ENCODE measurements around the gene FAM110A.
"Not testable (repeated sequence)": the region's sequence is repeated elsewhere in the genome, so short reads cannot be mapped to it uniquely, and the experiment has no call there.

FAM110A gene

GRCh38 chr20:843912-844311 lies 10.4 kb downstream of the FAM110A start:
- no peaks in the 10 kb centered on the region for H3K9me3 ChIP-seq (ENCODE audit: control insufficient read depth, insufficient read depth, low read length)
- H3K9ac ChIP-seq (ENCODE audit: low read depth, low read length) = no peak overlapping the region
- peaks cover 21% of the 10 kb centered on the region for H3K4me1 ChIP-seq (ENCODE audit: insufficient read depth, low read length)
- no peaks in the 10 kb centered on the region for H3K36me3 ChIP-seq (ENCODE audit: insufficient read depth, low read length)

DNA sequence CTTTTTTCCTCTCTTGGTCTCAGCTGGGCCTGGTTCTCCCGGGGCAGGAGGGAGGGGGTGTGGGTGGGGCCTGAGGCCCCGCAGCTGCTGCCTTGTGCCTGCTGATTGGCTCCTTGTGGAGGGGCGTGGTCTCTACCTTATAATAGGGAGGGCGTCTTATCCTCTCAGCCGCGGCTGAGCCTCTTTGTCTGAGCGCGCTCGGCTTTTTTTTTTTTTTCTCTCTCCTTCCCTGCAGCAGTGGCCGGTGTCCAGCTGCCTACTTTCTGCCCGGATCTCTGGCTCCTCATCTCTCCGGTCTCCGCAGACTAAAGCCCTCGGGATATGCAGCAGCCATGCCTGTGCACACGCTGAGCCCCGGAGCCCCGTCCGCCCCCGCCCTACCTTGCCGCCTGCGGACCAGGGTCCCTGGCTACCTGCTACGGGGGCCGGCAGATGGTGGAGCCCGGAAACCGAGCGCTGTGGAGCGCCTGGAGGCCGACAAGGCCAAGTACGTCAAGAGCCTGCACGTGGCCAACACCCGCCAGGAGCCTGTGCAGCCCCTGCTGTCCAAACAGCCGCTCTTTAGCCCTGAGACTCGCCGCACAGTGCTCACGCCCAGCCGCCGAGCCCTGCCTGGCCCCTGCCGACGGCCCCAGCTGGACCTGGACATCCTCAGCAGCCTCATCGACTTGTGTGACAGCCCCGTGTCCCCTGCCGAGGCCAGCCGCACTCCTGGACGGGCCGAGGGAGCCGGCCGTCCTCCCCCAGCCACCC lies 11.1 kb downstream of the FAM110A start:
- peak overlapping the region; percentile 61; the same call in 1 of the 2 replicates for H3K9ac ChIP-seq (ENCODE audit: low read depth, low read length)
- H3K36me3 ChIP-seq (ENCODE audit: insufficient read depth, low read length) = no peaks in the 10 kb centered on the region
- H3K9me3 ChIP-seq (ENCODE audit: control insufficient read depth, insufficient read depth, low read length) = no peaks in the 10 kb centered on the region
- peaks cover 21% of the 10 kb centered on the region for H3K4me1 ChIP-seq (ENCODE audit: insufficient read depth, low read length)

- Histone ChIP-seq H3K4me1 (ENCODE audit: insufficient read depth, low read length) (peaks cover 21% of the 10 kb centered on the region), H3K9ac (ENCODE audit: low read depth, low read length) (peak overlapping the region; percentile 61; the same call in 1 of the 2 replicates), H3K9me3 (ENCODE audit: control insufficient read depth, insufficient read depth, low read length) (no peaks in the 10 kb centered on the region; the same call in 1 of the 2 replicates), H3K36me3 (ENCODE audit: insufficient read depth, low read length) (no peaks in the 10 kb centered on the region)
These were observed 11.8 kb downstream of the FAM110A start for GRCh38 chr20:845226-845868.

DNA sequence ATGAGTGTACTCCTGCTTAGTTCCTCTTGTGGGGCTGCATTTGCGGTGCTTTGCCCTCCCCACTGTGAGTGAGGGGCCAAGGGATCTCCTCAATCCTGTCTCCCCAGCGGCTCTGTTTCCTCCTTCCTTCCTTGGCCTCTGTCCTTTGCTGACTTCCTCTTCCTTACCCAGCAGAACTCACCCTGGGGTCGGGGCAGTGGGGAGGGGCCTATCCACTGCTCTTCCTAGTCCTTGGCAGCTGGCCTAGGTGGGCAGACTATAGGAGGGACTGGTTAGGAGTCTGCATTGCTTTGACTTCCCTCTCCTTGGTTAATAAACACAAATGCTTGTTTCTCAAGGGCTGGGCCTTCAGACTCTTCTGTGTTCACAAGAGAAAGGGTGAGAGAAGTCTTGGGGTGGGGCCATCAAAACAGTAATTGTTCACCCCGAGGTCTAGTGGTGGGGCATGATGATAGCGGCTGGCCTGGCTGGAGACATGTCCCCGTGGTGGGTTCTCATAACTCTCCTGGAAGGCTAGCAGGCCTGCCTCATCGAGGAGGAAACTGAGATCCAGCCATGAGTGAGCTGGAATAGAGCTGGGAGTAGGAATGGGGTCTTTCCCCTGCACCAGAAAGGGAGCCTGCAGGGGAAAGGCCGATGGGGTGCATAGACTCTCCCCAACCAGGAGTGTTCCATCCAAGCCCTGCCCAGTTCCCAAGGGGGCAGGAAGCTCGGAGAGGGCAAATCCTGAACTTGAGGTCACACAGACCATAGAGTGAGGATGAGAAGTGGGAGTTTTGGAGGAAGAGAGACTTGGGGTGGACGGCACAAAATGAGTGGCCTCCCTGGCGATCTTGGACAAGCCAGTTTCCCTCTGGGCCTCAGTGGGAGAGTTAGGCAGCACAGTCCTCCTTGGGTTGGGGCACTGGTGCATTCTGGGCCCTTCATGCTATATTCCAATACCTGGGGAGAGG lies 12.7 kb downstream of the FAM110A start:
- H3K9me3 ChIP-seq (ENCODE audit: control insufficient read depth, insufficient read depth, low read length) = no peaks in the 10 kb centered on the region; the same call in 1 of the 2 replicates
- H3K36me3 ChIP-seq (ENCODE audit: insufficient read depth, low read length) = no peaks in the 10 kb centered on the region
- H3K4me1 ChIP-seq (ENCODE audit: insufficient read depth, low read length) = peaks cover 21% of the 10 kb centered on the region
- peak overlapping the region; percentile 61 for H3K9ac ChIP-seq (ENCODE audit: low read depth, low read length)

DNA sequence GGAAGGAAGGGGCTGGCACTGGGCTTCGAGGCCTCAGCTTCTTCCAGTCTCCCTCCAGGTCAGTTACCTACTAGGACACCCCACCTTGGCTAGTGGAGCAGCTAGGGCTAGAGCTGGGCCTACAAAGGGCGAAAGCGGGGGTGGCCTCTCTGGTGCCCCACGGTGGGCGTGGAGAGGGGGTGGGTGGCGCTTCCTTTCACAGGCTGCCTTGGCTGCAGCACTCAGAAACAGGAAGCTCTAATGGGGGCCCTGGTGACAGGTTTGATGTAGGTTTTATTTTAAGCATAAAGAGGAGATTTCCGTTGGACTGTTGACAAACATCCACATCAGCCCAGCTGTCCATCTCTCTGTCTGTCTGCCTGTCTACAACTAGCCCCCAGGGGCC lies 13.4 kb downstream of the FAM110A start:
- Histone ChIP-seq H3K36me3 (ENCODE audit: insufficient read depth, low read length) (no peaks in the 10 kb centered on the region), H3K9ac (ENCODE audit: low read depth, low read length) (no peak overlapping the region), H3K4me1 (ENCODE audit: insufficient read depth, low read length) (peaks cover 21% of the 10 kb centered on the region), H3K9me3 (ENCODE audit: control insufficient read depth, insufficient read depth, low read length) (no peaks in the 10 kb centered on the region; the same call in 1 of the 2 replicates)

DNA sequence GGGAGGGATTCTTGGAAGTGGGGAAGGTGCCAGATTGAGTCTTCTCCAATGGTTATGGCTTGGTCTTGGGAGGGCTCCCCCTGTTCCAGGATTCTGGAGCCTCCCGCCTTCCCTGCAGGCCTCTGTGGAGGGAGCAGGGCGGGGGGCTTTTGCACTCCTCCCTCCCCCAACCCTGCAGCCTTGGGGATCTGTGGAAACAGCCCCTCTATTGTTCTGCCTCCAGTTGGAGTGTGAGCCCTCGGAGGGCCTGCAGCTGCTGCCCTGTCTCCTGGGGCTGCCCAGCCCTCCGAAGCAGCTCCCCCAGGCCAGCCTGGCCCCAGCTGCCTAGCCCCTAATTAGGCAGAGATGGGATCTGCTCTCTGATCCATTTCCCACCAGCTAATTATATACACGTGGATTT lies 14.7 kb downstream of the FAM110A start:
- Histone ChIP-seq H3K9ac (ENCODE audit: low read depth, low read length) (no peak overlapping the region), H3K4me1 (ENCODE audit: insufficient read depth, low read length) (peaks cover 17% of the 10 kb centered on the region), H3K36me3 (ENCODE audit: insufficient read depth, low read length) (no peaks in the 10 kb centered on the region), H3K9me3 (ENCODE audit: control insufficient read depth, insufficient read depth, low read length) (no peaks in the 10 kb centered on the region; the same call in 1 of the 2 replicates)

DNA sequence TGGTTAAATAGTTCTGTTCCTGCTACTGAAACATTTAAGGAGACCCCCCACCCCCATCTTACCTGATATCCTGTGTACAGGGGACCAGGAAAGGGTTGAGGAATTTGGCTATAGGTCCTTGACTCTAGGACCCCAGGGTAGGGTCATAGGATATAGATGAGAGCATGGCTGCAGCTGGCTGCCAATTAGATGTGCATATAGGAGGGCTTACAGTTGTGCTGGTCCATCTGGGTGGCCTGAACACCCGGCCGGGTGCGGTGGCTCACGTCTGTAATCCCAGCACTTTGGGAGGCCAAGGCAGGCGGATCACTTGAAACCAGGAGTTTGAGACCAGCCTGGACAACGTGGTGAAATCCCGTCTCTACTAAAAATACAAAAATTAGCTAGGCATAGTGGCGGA lies 15.2 kb downstream of the FAM110A start:
- not testable (repeated sequence) for H3K9me3 ChIP-seq (ENCODE audit: control insufficient read depth, insufficient read depth, low read length); H3K36me3 ChIP-seq (ENCODE audit: insufficient read depth, low read length); H3K9ac ChIP-seq (ENCODE audit: low read depth, low read length)
- peaks cover 17% of the 10 kb centered on the region for H3K4me1 ChIP-seq (ENCODE audit: insufficient read depth, low read length)

- H3K36me3 ChIP-seq (ENCODE audit: insufficient read depth, low read length) = no peaks in the 10 kb centered on the region
- H3K9ac ChIP-seq (ENCODE audit: low read depth, low read length) = no peak overlapping the region
- H3K9me3 ChIP-seq (ENCODE audit: control insufficient read depth, insufficient read depth, low read length) = no peaks in the 10 kb centered on the region; the same call in 1 of the 2 replicates
- H3K4me1 ChIP-seq (ENCODE audit: insufficient read depth, low read length) = peaks cover 4% of the 10 kb centered on the region; the same call in 1 of the 2 replicates
These were observed 20.0 kb downstream of the FAM110A start for GRCh38 chr20:853406-853996.

DNA sequence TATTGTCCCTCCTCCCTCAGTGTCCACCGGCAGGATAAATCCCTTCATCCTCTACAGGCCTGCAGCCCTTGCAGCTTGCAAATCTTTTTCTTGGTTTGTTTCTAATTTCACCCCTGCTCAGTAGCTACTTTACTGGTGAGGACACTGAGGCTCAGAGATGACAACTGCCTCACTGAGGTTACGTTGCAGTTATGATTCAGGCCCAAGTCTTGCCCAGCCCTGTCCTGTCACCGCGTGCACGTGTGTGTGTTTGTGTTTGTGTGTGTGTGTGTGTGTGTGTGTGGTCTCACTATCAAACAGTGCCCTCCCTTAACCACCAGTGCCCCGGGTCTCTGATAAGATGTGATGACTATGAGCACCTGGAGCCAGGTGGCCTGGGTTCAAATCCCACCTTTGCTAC lies 21.1 kb downstream of the FAM110A start:
- Histone ChIP-seq H3K4me1 (ENCODE audit: insufficient read depth, low read length) (peaks cover 4% of the 10 kb centered on the region; the same call in 1 of the 2 replicates), H3K36me3 (ENCODE audit: insufficient read depth, low read length) (no peaks in the 10 kb centered on the region), H3K9me3 (ENCODE audit: control insufficient read depth, insufficient read depth, low read length) (no peaks in the 10 kb centered on the region; the same call in 1 of the 2 replicates), H3K9ac (ENCODE audit: low read depth, low read length) (no peak overlapping the region)

DNA sequence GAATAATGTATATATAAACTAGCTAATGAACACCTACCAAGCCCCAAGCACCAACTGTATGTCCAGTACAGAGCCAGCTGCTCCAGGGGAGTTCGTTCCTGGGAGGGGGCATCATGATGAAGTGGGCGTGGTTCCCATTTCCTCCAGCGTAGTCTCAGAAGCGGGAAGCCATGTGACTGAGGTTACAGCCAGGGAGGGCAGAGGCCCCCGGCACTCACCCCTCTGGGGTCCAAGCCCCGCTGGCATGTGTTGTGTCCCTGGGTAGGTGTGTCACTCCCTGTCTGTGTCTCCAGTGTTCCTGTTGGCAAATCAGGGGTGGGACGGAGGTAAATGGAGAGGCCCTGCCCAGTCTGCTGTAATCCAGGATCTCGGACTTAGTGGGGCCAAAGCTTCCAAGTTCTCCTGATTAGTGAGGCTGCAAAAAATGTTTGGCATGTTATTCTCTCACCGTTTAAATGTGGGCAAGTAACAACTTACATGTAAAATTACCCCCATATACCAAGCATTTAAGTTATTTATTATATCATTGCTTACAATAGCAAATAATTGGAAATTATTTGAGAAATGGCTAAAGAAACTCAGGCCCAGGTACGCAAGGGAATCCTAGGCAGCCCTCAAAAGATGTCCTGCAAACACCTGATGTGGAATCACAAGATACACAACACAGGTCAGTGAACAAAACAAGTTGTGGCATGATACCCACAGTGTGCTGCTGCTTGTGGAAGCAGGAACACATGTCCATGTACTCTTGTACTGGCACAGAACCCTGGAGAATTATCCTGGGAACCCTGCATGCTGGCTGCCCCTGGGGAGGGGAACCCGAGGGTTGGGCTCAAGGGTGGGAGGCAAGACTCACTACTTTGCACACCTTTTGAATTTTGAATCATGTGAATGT lies 22.2 kb downstream of the FAM110A start:
- Histone ChIP-seq H3K9me3 (ENCODE audit: control insufficient read depth, insufficient read depth, low read length) (no peaks in the 10 kb centered on the region), H3K9ac (ENCODE audit: low read depth, low read length) (no peak overlapping the region), H3K36me3 (ENCODE audit: insufficient read depth, low read length) (no peaks in the 10 kb centered on the region), H3K4me1 (ENCODE audit: insufficient read depth, low read length) (peaks cover 4% of the 10 kb centered on the region; the same call in 1 of the 2 replicates)

DNA sequence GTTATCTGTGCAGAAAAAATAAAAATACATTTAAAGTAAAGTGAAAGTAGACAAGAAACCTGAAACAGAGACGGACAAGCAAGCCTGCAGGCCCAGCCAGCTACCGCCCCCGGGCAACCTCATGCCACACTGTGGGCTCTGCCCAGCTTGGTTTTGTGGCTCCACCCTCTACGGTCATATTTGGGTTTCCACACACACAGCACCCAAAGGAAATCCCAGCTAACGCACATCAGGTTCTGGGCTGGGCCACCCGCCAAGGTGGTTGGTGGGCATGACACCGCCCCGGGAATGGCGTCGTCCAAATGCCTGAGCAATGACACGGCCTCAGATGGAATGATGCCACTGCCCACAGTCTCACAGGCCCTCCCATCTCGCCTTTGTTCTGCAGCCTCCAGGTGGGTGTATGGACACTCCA lies 22.9 kb downstream of the FAM110A start:
- peaks cover 4% of the 10 kb centered on the region; the same call in 1 of the 2 replicates for H3K4me1 ChIP-seq (ENCODE audit: insufficient read depth, low read length)
- H3K36me3 ChIP-seq (ENCODE audit: insufficient read depth, low read length) = no peaks in the 10 kb centered on the region
- H3K9ac ChIP-seq (ENCODE audit: low read depth, low read length) = no peak overlapping the region
- H3K9me3 ChIP-seq (ENCODE audit: control insufficient read depth, insufficient read depth, low read length) = no peaks in the 10 kb centered on the region

DNA sequence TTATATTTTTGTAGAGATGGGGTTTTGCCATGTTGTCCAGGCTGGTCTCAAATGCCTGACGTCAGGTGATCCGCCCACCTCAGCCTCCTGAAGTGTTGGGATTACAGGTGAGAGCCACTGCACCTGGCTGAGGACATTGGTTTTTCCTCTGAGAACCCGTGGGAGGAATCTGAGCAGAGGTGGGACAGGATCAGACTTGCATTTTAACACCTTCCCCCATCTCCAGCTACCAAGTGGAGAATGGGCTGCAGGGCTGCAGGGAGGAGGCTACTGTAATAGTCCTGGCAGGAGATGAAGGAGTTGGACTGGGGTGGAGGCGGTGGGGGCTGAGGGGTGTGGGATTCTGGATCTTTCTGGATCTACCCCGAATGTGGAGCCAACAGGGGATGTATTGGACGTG lies 24.5 kb downstream of the FAM110A start:
- Histone ChIP-seq H3K36me3 (ENCODE audit: insufficient read depth, low read length) (no peaks in the 10 kb centered on the region), H3K9ac (ENCODE audit: low read depth, low read length) (no peak overlapping the region), H3K9me3 (ENCODE audit: control insufficient read depth, insufficient read depth, low read length) (no peaks in the 10 kb centered on the region), H3K4me1 (ENCODE audit: insufficient read depth, low read length) (peaks cover 4% of the 10 kb centered on the region; the same call in 1 of the 2 replicates)

DNA sequence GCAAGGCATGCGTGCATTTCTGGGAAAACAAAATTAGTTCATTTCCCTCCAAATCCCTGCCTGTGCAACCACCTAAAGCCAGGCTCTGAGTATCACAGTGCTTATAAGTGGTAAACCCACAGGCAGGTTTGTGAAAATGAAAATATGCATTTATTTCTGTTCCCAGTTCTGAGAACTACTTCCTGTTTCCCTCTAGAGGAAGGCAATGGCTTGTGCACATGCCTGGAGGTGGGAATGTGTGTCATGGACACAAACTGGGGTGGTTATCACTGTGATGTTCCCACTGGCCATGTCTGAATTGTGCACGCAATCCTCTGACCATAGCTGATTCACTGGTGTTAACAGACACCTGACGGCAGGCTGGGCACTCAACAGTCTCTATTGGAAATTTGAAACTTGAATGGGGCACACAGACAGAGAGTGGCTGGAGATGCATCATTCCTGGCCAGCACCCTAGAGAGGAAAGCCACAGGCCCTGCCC lies 26.3 kb downstream of the FAM110A start:
- Histone ChIP-seq H3K9me3 (ENCODE audit: control insufficient read depth, insufficient read depth, low read length) (no peaks in the 10 kb centered on the region), H3K36me3 (ENCODE audit: insufficient read depth, low read length) (no peaks in the 10 kb centered on the region), H3K9ac (ENCODE audit: low read depth, low read length) (no peak overlapping the region), H3K4me1 (ENCODE audit: insufficient read depth, low read length) (peaks cover 4% of the 10 kb centered on the region; the same call in 1 of the 2 replicates)
